KBM-7 (cell line): Measurements from ENCODE around the gene EDEM2.
"Not testable (repeated sequence)": the region's sequence is repeated elsewhere in the genome, so short reads cannot be mapped to it uniquely, and the experiment has no call there.

ENCODE experiments used
- DNase-seq: peaks from one replicate; pipeline ENCODE4 v3.0.0-alpha.2; 2015
- in situ Hi-C: fragments of 300-500 bp; cut with MboI; formaldehyde crosslinking; loops from 2 replicates; pipeline ENCODE4 v1.14.3; 2020; ENCODE audit warnings: low sequenced_read_pairs, low pct_unique_long_range_greater_than_20kb, mixed read lengths

Gene EDEM2

GRCh38 chr20:35171753-35172433 lies 24.8 kb upstream of the EDEM2 start, which contains the start of gene PROCR:
Gene PROCR (plus strand): TSS chr20:35172072. CDS start chr20:35172155, 83 bp downstream.
- peak; percentile 94 for DNase-seq

GRCh38 chr20:35171438-35171752 lies 24.3 kb upstream of the EDEM2 start:
- in situ Hi-C loops: no loop called here
- DNase-seq: no peak

More at GRCh38 chr20:35171753-35172433, 24.8 kb upstream of the EDEM2 start, which contains the start of gene PROCR:
- in situ Hi-C loops: no loop called here

- in situ Hi-C loops, DNase-seq: not testable (repeated sequence)
These were observed 21.7 kb upstream of the EDEM2 start for GRCh38 chr20:35168701-35169409.

GRCh38 chr20:35167787-35168186 lies 20.7 kb upstream of the EDEM2 start:
- DNase-seq: no peak
- in situ Hi-C loops: no loop called here

- in situ Hi-C loops: no loop called here
- DNase-seq: peak; percentile 85
These were observed 19.2 kb upstream of the EDEM2 start for GRCh38 chr20:35166242-35166830.

- no peak for DNase-seq
- in situ Hi-C loops: no loop called here
These were observed 18.4 kb upstream of the EDEM2 start for GRCh38 chr20:35165221-35166185.

GRCh38 chr20:35164531-35164930 lies 17.4 kb upstream of the EDEM2 start:
- DNase-seq, in situ Hi-C loops: not testable (repeated sequence)

GRCh38 chr20:35160341-35160740 lies 13.2 kb upstream of the EDEM2 start:
- in situ Hi-C loops, DNase-seq: not testable (repeated sequence)

- DNase-seq: no peak
- in situ Hi-C loops: no loop called here
These were observed 9.8 kb upstream of the EDEM2 start for GRCh38 chr20:35156978-35157377.

- no peak for DNase-seq
- in situ Hi-C loops: no loop called here
These were observed 8.8 kb upstream of the EDEM2 start for GRCh38 chr20:35155936-35156335.

GRCh38 chr20:35151736-35152135 lies 4.6 kb upstream of the EDEM2 start:
- no peak for DNase-seq
- in situ Hi-C loops: no loop called here

GRCh38 chr20:35150846-35151579 lies 3.9 kb upstream of the EDEM2 start:
- DNase-seq: no peak
- in situ Hi-C loops: no loop called here

- in situ Hi-C loops, DNase-seq: not testable (repeated sequence)
These were observed 487 bp upstream of the EDEM2 start for GRCh38 chr20:35147575-35148071.

- in situ Hi-C loops: no loop called here
- peak; percentile 37 for DNase-seq
These were observed 727 bp downstream of the EDEM2 start for GRCh38 chr20:35146299-35146919.

GRCh38 chr20:35145141-35145564 lies 2.0 kb downstream of the EDEM2 start:
- DNase-seq: peak; percentile 50
- in situ Hi-C loops: no loop called here

GRCh38 chr20:35144694-35145093 lies 2.4 kb downstream of the EDEM2 start:
- DNase-seq: peak; percentile 79
- in situ Hi-C loops: no loop called here

- no peak for DNase-seq
These were observed 11.1 kb downstream of the EDEM2 start for GRCh38 chr20:35135867-35136586.

More at GRCh38 chr20:35135867-35136586, 11.1 kb downstream of the EDEM2 start:
- in situ Hi-C loops: no loop called here
